Cortex of kidney (tissue), 1 donor: Measurements from ENCODE around the gene MUC5AC.
"Not testable (repeated sequence)": the region's sequence is repeated elsewhere in the genome, so short reads cannot be mapped to it uniquely, and the experiment has no call there.

ENCODE experiments used
- DNase-seq: peaks from one replicate; lab custom pipeline; 2025; lab: John Stamatoyannopoulos, UW

Gene MUC5AC

DNA sequence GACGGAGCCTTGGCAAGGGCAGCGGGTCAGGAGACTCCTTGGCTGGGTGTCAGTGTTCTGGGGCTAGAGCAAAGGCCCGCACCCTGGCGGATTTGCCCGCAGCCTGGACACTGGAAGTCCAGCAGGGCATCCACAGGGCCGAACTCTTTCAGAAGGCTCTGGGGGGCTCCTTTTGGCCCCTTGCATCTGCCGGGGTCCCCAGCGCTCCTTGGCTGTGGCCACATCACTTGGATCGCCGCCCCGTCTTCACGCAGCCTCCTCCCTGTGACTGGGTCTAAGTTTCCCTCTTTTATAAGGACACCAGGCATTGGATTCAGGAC lies 20.0 kb downstream of the MUC5AC start:
- no peak for DNase-seq

DNA sequence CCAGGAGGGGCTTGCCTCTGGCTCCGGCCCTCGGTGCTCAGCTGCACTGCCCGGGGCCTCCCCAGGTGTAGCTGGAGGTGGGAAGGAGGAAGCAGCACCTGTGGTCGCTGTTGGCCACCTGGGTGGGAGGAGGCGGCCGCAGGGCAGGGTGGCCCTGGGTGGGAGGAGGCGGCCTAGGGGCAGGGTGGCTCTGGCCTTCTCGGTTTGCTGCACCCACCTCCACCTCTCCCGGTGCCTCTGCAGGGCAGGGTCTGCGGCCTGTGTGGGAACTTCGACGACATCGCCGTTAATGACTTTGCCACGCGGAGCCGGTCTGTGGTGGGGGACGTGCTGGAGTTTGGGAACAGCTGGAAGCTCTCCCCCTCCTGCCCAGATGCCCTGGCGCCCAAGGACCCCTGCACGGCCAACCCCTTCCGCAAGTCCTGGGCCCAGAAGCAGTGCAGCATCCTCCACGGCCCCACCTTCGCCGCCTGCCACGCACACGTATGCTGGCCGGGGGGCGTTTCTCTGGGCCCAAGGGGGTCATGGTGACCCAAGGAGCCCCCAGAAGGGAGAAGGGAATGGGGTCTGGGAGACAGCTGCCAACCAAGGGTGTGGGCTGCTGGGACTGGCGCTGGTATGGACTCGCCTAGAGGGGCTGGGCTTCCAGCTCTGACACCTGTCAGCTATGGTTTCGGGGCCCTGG lies 20.6 kb downstream of the MUC5AC start:
- DNase-seq = no peak

DNA sequence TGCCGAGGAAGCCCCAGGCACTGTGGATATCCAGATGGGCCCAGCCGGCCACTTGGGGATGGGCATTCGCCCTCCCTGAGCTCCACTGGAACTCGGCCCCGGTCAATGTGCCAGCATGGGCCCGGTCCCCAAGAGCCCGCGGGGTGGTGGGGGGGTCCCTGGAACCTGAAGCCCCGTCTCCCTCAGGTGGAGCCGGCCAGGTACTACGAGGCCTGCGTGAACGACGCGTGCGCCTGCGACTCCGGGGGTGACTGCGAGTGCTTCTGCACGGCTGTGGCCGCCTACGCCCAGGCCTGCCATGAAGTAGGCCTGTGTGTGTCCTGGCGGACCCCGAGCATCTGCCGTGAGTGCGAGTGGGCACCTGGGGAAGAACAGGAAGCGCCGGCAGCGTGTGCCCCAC lies 21.2 kb downstream of the MUC5AC start:
- no peak for DNase-seq

DNA sequence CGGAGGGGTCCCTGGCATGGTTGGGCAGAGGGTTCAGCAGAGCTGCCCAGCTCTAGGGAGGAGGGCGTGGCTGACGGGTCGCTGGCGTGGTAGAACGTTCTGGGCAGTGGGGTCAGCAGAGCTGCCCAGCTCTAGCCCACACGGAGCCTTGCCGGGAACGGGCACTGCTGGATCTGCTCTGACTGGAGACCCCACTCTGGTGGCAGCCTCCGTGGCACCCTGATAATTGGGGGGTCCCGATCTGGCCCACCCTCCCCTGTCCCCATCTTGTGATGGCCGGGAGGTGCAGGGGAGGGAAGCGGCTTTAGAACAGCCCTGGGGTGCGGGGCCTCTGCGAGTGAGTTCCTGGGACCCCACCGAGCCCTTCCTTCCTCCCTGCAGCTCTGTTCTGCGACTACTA lies 21.9 kb downstream of the MUC5AC start:
- DNase-seq = no peak

DNA sequence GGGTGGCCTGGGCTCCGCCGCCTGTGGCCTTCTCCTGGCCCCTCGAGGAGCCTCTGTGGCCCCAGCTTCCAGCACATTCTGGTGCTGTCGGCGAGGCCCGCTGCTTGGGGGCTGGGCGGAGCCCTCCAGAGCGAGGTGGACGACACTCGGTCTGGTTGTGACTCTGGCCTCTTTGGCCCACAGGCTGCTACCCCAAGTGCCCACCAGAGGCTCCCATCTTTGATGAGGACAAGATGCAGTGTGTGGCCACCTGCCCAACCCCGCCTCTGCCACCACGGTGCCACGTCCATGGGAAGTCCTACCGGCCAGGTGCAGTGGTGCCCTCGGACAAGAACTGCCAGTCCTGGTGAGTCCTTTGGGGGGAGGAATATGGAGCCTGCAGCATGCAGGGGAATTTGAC lies 22.4 kb downstream of the MUC5AC start:
- DNase-seq = no peak

DNA sequence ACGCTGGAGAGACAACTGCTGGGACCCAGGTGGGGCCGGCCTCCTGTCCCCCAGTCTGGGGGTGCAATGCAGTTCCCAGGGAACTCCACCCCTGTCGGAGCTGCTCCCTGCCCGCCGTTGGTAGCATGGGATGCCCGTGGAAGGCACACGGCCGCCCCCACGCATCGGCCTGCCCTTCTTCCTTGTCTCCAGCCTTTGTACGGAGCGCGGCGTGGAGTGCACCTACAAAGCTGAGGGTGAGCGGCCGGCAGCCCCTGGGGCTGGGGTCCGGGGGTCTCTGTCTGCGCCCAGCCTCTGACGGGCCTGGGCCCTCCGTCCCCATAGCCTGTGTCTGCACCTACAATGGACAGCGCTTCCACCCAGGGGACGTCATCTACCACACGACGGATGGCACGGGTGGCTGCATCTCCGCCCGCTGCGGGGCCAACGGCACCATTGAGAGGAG lies 23.2 kb downstream of the MUC5AC start:
- no peak for DNase-seq

DNA sequence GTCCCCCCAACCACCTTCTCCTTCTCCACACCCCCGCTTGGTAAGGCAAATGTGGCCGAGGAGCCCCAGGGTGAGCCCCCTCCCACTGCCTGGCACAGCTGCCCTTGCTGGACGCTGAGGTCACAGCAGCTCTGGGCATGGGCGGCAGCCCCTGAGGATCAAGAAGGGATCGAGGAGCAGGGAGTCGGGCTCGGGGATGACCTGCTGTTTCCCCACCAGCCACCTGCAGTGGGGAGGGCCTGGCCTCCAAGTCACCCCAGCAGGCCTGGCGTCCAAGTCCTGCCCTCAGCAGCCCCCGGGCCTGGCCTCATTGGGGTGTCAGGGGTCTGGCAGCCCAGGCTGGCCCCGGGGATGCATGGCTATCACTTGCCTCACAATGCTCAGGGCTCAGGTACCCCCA lies 23.7 kb downstream of the MUC5AC start:
- no peak for DNase-seq

DNA sequence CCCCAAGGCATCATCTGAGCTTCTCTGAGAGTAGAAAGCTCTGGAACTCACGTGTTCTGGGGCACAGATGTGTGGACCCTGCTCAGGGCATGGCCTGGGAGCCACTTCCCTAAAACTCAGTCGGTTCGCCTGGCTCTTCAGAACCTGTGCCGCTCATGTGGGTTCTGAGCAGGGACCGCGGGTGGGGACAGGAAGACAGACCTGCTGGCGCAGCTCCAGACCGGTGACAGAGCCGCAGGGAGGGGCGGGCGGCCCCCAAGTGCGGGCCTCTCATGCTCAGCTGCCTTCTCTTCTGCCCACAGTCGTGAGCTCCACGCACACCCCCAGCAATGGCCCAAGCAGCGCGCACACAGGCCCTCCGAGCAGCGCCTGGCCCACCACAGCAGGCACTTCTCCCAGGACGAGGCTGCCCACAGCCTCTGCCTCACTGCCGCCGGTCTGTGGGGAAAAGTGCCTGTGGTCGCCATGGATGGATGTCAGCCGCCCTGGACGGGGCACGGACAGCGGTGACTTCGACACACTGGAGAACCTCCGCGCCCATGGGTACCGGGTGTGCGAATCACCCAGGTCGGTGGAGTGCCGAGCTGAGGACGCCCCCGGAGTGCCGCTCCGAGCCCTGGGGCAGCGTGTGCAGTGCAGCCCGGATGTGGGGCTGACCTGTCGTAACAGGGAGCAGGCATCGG lies 24.2 kb downstream of the MUC5AC start:
- DNase-seq = no peak

DNA sequence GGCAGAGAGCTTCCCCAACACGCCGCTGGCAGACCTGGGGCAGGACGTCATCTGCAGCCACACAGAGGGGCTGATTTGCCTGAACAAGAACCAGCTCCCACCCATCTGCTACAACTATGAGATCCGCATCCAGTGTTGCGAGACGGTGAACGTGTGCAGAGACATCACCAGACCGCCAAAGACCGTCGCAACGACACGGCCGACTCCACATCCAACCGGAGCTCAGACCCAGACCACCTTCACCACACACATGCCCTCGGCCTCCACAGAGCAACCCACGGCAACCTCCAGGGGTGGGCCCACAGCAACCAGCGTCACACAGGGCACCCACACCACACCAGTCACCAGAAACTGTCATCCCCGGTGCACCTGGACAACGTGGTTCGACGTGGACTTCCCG lies 26.4 kb downstream of the MUC5AC start:
- not testable (repeated sequence) for DNase-seq

DNA sequence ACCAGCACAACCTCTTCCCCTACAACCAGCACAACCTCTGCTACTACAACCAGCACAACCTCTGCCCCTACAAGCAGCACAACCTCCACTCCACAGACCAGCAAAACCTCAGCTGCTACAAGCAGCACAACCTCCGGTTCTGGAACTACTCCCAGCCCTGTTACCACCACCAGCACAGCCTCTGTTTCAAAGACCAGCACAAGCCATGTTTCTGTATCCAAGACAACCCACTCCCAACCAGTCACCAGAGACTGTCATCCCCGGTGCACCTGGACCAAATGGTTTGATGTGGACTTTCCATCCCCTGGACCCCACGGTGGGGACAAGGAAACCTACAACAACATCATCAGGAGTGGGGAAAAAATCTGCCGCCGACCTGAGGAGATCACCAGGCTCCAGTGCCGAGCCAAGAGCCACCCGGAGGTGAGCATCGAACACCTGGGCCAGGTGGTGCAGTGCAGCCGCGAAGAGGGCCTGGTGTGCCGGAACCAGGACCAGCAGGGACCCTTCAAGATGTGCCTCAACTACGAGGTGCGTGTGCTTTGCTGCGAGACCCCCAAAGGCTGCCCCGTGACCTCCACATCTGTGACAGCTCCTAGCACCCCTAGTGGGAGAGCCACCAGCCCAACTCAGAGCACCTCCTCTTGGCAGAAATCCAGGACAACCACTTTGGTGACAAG lies 30.8 kb downstream of the MUC5AC start:
- not testable (repeated sequence) for DNase-seq

DNA sequence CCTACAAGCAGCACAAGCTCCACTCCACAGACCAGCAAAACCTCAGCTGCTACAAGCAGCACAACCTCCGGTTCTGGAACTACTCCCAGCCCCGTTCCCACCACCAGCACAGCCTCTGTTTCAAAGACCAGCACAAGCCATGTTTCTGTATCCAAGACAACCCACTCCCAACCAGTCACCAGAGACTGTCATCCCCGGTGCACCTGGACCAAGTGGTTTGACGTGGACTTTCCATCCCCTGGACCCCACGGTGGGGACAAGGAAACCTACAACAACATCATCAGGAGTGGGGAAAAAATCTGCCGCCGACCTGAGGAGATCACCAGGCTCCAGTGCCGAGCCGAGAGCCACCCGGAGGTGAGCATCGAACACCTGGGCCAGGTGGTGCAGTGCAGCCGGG lies 32.1 kb downstream of the MUC5AC start:
- DNase-seq = not testable (repeated sequence)

DNA sequence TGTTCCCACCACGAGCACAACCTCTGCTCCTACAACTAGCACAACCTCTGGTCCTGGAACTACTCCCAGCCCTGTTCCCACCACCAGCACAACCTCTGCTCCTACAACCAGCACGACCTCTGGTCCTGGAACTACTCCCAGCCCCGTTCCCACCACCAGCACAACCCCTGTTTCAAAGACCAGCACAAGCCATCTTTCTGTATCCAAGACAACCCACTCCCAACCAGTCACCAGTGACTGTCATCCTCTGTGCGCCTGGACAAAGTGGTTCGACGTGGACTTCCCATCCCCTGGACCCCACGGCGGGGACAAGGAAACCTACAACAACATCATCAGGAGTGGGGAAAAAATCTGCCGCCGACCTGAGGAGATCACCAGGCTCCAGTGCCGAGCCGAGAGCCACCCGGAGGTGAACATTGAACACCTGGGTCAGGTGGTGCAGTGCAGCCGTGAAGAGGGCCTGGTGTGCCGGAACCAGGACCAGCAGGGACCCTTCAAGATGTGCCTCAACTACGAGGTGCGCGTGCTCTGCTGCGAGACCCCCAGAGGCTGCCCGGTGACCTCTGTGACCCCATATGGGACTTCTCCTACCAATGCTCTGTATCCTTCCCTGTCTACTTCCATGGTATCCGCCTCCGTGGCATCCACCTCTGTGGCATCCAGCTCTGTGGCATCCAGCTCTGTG lies 34.2 kb downstream of the MUC5AC start:
- not testable (repeated sequence) for DNase-seq

DNA sequence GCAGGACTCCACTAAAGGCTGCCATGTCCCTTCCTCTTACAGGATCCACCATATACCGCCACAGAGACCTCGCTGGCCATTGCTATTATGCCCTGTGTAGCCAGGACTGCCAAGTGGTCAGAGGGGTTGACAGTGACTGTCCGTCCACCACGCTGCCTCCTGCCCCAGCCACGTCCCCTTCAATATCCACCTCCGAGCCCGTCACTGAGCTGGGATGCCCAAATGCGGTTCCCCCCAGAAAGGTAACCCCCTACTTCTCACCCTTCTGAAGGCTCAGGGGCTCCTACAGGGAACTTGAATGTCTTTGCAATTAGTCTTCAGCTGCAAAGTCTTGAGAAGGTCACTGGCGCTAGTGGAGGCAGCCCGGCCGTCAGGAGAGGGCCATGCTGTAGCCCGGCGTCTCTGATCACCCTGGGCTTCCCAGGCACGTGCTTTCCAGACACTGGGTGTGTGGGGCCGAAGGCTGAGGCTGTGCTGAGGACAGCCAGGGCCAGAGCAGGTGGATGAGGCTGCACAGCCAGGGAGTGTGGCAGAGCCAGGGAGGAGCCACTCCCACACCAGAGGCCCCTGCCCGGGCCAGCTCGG lies 35.1 kb downstream of the MUC5AC start:
- DNase-seq = no peak

DNA sequence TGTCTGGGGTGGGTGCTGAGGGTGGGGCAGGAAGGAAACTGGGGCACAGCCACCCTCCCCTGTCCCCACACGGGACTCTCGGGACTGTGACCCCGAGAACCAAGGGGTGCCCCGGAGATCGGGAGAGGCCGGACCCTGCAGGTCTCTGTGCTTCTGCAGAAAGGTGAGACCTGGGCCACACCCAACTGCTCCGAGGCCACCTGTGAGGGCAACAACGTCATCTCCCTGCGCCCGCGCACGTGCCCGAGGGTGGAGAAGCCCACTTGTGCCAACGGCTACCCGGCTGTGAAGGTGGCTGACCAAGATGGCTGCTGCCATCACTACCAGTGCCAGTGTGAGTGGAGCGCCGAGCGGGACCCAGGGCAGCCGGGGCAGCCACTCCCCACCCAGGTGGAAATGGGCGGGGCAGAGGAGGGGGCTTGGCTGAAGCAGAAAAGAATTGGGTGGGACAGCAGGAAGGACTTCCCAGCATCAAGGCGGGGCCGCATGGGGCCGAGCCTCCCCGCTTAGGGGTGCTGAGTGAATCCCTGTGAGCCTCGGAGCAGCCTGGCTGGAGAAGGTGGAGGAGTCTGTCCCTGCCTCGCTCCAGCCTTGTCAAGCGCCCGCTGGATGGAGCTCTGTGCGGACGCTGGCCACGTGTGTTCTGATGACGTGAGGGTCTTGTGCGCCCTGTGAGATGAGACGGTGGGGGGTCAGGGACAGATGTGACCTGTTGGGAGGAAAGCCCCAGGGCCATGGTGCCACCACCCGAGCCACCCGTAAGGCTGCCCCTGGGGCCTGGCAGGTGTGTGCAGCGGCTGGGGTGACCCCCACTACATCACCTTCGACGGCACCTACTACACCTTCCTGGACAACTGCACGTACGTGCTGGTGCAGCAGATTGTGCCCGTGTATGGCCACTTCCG lies 35.8 kb downstream of the MUC5AC start:
- DNase-seq = no peak

DNA sequence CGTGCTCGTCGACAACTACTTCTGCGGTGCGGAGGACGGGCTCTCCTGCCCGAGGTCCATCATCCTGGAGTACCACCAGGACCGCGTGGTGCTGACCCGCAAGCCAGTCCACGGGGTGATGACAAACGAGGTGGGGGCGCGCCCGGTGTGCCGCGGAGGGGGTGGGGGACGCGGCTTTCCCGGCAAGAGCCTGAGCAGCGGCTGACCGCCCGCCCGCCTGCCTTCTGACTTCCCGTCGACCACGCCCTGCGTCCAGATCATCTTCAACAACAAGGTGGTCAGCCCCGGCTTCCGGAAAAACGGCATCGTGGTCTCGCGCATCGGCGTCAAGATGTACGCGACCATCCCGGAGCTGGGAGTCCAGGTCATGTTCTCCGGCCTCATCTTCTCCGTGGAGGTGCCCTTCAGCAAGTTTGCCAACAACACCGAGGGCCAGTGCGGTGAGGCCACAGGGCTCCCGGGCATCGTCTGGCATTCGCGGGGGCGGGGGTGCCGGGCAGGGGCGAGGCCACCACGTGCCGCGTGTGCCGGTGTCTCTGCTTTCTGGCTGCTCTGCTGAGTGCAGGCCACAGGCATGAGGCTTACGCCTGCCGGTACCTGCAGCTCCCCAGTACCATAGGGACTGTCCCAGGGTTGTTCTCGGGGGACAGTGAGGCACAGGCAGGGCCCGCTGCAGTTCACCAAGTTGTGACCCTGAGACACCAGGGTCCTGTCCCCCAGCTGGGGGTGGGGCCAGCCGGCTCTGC lies 36.7 kb downstream of the MUC5AC start:
- DNase-seq = no peak

DNA sequence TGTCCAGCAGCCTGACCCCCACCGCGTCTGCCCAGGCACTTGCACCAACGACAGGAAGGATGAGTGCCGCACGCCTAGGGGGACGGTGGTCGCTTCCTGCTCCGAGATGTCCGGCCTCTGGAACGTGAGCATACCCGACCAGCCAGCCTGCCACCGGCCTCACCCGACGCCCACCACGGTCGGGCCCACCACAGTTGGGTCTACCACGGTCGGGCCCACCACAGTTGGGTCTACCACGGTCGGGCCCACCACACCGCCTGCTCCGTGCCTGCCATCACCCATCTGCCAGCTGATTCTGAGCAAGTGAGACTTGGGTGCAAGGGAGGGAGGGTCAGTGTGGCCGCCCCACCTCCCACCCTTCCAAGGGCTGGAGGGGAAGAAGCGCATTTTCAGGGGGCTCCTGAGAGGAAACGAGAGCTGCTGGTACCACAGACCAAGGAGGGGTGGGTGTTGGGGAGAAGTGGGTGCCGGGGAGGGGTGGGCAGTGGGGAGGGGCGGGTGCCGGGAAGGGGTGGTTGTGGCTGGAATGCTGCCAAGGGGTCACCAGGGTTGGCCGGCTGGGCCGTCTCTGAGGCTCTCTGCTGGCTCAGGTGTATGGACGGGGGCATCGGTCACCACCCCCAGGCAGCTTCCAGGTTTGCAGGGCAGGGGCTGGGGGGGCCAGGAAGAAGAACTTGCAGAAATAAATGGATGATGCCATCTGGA lies 37.4 kb downstream of the MUC5AC start:
- no peak for DNase-seq

DNA sequence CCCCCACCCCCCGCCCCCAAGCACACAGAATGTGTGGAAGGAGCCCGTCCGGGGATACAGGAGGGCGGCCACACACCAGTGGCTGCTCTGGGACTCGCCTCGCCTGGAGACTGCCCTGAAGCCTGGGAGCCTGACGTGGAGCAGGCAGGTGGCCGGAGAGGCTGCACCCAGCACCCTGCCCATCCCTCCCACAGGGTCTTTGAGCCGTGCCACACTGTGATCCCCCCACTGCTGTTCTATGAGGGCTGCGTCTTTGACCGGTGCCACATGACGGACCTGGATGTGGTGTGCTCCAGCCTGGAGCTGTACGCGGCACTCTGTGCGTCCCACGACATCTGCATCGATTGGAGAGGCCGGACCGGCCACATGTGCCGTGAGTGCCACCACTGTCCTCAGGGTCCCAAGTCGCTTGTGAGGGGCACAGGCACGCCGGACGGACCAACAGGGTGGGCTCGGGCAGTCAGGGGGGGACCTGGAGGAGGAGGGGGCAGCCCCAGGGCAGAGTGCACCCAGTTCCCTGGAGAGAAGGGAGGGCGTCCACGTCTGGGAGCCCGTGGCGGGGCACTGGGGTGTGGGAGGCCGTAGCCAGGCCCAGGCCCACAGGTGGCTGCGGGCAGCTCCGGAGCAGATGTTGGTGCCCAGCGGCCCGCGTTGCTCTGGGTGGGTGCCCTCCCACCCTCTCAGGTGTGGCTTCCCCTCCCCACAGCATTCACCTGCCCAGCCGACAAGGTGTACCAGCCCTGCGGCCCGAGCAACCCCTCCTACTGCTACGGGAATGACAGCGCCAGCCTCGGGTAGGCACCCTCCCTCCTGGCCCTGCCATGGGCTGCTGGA lies 38.1 kb downstream of the MUC5AC start:
- DNase-seq = no peak

DNA sequence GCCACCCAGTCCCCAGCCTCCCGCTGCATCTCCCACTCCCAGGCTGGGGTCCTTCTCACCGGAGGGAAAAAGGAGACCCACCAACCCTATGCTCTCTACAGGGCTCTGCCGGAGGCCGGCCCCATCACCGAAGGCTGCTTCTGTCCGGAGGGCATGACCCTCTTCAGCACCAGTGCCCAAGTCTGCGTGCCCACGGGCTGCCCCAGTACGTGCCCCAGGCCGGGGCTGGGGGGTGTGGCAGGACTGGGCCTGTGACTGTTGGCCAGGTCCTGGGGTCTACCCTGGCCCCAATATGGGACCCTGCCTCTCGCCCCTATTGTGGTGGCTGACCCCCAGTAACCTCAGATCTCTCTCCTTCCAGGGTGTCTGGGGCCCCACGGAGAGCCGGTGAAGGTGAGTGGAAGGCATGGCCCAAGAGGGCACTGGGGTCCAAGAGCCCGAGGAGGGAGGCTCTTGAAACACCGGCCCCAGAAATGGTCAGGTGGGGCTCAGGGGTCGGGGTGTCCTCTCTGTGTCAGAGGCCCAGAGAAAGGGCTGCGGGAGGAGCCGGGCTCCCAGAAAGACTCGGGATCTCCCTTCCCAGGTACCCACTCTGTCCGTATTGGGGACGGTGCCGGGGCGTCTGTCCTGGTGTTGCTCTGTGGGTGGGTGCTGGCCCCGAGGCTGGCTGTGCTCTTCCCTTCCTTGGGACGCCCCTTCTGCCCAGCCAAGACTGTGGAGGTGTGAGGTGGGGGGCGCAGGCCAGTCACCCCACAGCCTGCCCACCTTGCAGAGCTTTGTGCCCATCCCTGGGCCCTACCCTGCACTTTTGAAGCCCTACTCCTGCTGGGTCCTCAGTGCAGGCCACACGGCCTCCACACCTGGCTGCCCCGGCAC lies 39.0 kb downstream of the MUC5AC start:
- no peak for DNase-seq
